LNCaP clone FGC (cell line): Measurements from ENCODE around the gene COA4.

Source experiments
- DNase-seq: peaks from one replicate; pipeline ENCODE4 v3.0.0-alpha.2; 2011; ENCODE audit warnings: low read depth
- H3K4me3 ChIP-seq: 2 replicates; pipeline ENCODE4 v1.5.1; 2011; ENCODE audit warnings: mild to moderate bottlenecking, low read depth, low read length, control low read depth
- CTCF ChIP-seq: IDR thresholded peaks from 2 replicates; pipeline ENCODE4 v1.5.1; 2012; ENCODE audit warnings: mild to moderate bottlenecking; ENCODE audit not compliant: control insufficient read depth, insufficient read depth; ENCODE audit errors: extremely low read depth

The COA4 gene

GRCh38 chr11:73907191-73907590 is 30.5 kb upstream of the COA4 start:
- DNase-seq = no peak
- no peak for TF ChIP-seq CTCF
- H3K4me3 ChIP-seq = no peak overlapping the region

GRCh38 chr11:73902303-73902702 is 25.7 kb upstream of the COA4 start:
- no peak for TF ChIP-seq CTCF
- DNase-seq = no peak

GRCh38 chr11:73894725-73895335 is 18.2 kb upstream of the COA4 start:
- no peak for TF ChIP-seq CTCF

More at GRCh38 chr11:73902303-73902702, 25.7 kb upstream of the COA4 start:
- no peak overlapping the region for H3K4me3 ChIP-seq

GRCh38 chr11:73893041-73893440 is 16.4 kb upstream of the COA4 start:
- no peak for DNase-seq
- H3K4me3 ChIP-seq = no peak overlapping the region
- no peak for TF ChIP-seq CTCF

More at GRCh38 chr11:73894725-73895335, 18.2 kb upstream of the COA4 start:
- no peak overlapping the region for H3K4me3 ChIP-seq
- DNase-seq = no peak

GRCh38 chr11:73889536-73889935 is 12.9 kb upstream of the COA4 start:
- no peak overlapping the region for H3K4me3 ChIP-seq
- no peak for TF ChIP-seq CTCF
- DNase-seq = no peak

- no peak for TF ChIP-seq CTCF
- no peak for DNase-seq
- no peak overlapping the region for H3K4me3 ChIP-seq
These were observed 12.4 kb upstream of the COA4 start for GRCh38 chr11:73889019-73889418.

GRCh38 chr11:73888244-73888643 is 11.6 kb upstream of the COA4 start:
- no peak overlapping the region for H3K4me3 ChIP-seq
- TF ChIP-seq CTCF = no peak
- no peak for DNase-seq
